Endothelial cell of umbilical vein (primary cell): ENCODE data around the gene TRPT1. TPM values are rescaled to one million over a fixed set of nuclear protein-coding genes. Genes with fewer than 3 reads are reported as not detected.

ENCODE experiments used
- BruUV-seq: library from RNA; stranded (reverse); fragments of 400-500 nt; replicated peaks from 2 replicates; lab custom pipeline; 2021; lab: Mats Ljungman, UMichigan
- CTCF ChIA-PET: fragments of 300-600, 350-600 bp; sonication (Branson Sonifier 250); formaldehyde crosslinking; loops from one replicate; lab custom pipeline; 2021; ENCODE audit warnings: antibody characterized with exemption, inconsistent platforms; lab: Charles Lee
- POLR2A ChIA-PET: fragments of 300-600, 350-600 bp; sonication (Branson Sonifier 250); formaldehyde crosslinking; loops from one replicate; lab custom pipeline; 2021; ENCODE audit warnings: antibody characterized with exemption, inconsistent platforms; lab: Charles Lee
- DNase-seq: peaks from one replicate; pipeline ENCODE4 v3.0.0-alpha.2; 2011; ENCODE audit warnings: low read depth, low spot score
- FAIRE-seq: peaks from 2 replicates; lab custom pipeline; 2011; peaks lifted over from hg19 to GRCh38; lab: Jason Lieb, UNC
- H2AFZ ChIP-seq: 2 replicates; pipeline ENCODE4 v1.6.0; 2012; ENCODE audit warnings: low read depth, low read length, control low read depth, inconsistent platforms
- H3K27ac ChIP-seq: 2 replicates; pipeline ENCODE4 v1.5.1; 2011; ENCODE audit warnings: low read depth, mild to moderate bottlenecking, control low read depth, low read length, moderate library complexity; ENCODE audit not compliant: insufficient read depth
- H3K27me3 ChIP-seq, 2 experiments: 2 replicates each; pipeline versions ENCODE4 v1.6.0 to v1.6.1; 2011; ENCODE audit warnings: low read length in 2 of 2, mixed read lengths in 1 of 2; ENCODE audit not compliant: control insufficient read depth in 2 of 2, insufficient read depth in 2 of 2
- H3K36me3 ChIP-seq, 2 experiments: 2 replicates in 1 of 2; 3 replicates in 1 of 2; pipeline ENCODE4 v1.5.1; 2011; ENCODE audit warnings: low read length in 2 of 2, mild to moderate bottlenecking in 1 of 2, moderate library complexity in 1 of 2; ENCODE audit not compliant: control insufficient read depth in 2 of 2, insufficient read depth in 2 of 2; ENCODE audit errors: extremely low read depth in 1 of 2
- H3K4me1 ChIP-seq: 3 replicates; pipeline ENCODE4 v1.5.1; 2011; ENCODE audit warnings: mild to moderate bottlenecking, low read length; ENCODE audit not compliant: control insufficient read depth, insufficient read depth; ENCODE audit errors: extremely low read depth
- H3K4me2 ChIP-seq: 2 replicates; pipeline ENCODE4 v1.6.1; 2011; ENCODE audit warnings: low read length, control low read depth, mixed read lengths; ENCODE audit not compliant: insufficient read depth
- H3K4me3 ChIP-seq, 3 experiments: fragments of 200-600 bp in 1 of 3; sonication (generic), shearing (Covaris generic) in 1 of 3; replicated peaks in 1 of 3; 2 replicates each; pipeline ENCODE4 v1.5.1; 2011 to 2016; ENCODE audit warnings: control low read depth in 3 of 3, low read length in 3 of 3, mild to moderate bottlenecking in 2 of 3, inconsistent platforms in 1 of 3, low read depth in 1 of 3, moderate library complexity in 1 of 3; ENCODE audit not compliant: insufficient read depth in 1 of 3
- H3K79me2 ChIP-seq: 2 replicates; pipeline ENCODE4 v1.6.0; 2012; ENCODE audit warnings: low read length, inconsistent platforms; ENCODE audit not compliant: control insufficient read depth, insufficient read depth
- H3K9ac ChIP-seq: replicated peaks from 2 replicates; pipeline ENCODE3; 2011; ENCODE audit warnings: low read length, control low read depth; ENCODE audit not compliant: insufficient read depth; ENCODE audit errors: extremely low read depth
- H3K9me1 ChIP-seq: replicated peaks from 3 replicates; pipeline ENCODE4 v1.6.0; 2011; ENCODE audit warnings: mild to moderate bottlenecking, low read length; ENCODE audit not compliant: control insufficient read depth, insufficient read depth; ENCODE audit errors: extremely low read depth
- H3K9me3 ChIP-seq: replicated peaks from 2 replicates; pipeline ENCODE4 v1.5.1; 2012; ENCODE audit warnings: low read length, inconsistent platforms; ENCODE audit not compliant: control insufficient read depth, insufficient read depth
- H4K20me1 ChIP-seq: replicated peaks from 2 replicates; pipeline ENCODE3; 2011; ENCODE audit warnings: mild to moderate bottlenecking, low read length; ENCODE audit not compliant: control insufficient read depth, insufficient read depth; ENCODE audit errors: extremely low read depth
- EZH2 ChIP-seq: IDR thresholded peaks from 2 replicates; pipeline ENCODE4 v1.6.1; 2012; ENCODE audit warnings: borderline replicate concordance, low read depth, mild to moderate bottlenecking, moderate library complexity, low read length, inconsistent platforms; ENCODE audit not compliant: severe bottlenecking
- FOS ChIP-seq: IDR thresholded peaks from 2 replicates; pipeline ENCODE4 v1.6.1; 2011; ENCODE audit warnings: mild to moderate bottlenecking, low read length, moderate library complexity, borderline replicate concordance; ENCODE audit not compliant: insufficient read depth
- GATA2 ChIP-seq: IDR thresholded peaks from 2 replicates; pipeline ENCODE4 v1.7.0; 2011; ENCODE audit warnings: low read depth, mild to moderate bottlenecking, moderate library complexity, mixed read lengths, low read length; ENCODE audit not compliant: insufficient read length, insufficient read depth
- JUN ChIP-seq: IDR thresholded peaks from 2 replicates; pipeline ENCODE4 v1.6.1; 2011; ENCODE audit warnings: borderline replicate concordance, low read depth; ENCODE audit not compliant: insufficient read length, insufficient read depth
- MYC ChIP-seq: IDR thresholded peaks from one replicate; pipeline ENCODE4 v1.6.1; 2011; ENCODE audit warnings: mild to moderate bottlenecking, low read depth, low read length
- POLR2A ChIP-seq: IDR thresholded peaks from 2 replicates; pipeline ENCODE4 v1.6.1; 2012; ENCODE audit warnings: low read depth, mild to moderate bottlenecking, control low read depth, low read length
- POLR2AphosphoS5 ChIP-seq: IDR thresholded peaks from 2 replicates; pipeline ENCODE4 v1.6.1; 2012; ENCODE audit warnings: low read depth, mild to moderate bottlenecking, control low read depth, low read length, moderate library complexity; ENCODE audit not compliant: insufficient read depth
- dilution Hi-C: fragments of 300-500 bp; cut with MboI; formaldehyde crosslinking; loops from one replicate; pipeline ENCODE4 v1.15.0; 2019; ENCODE audit warnings: low sequenced_read_pairs; ENCODE audit not compliant: extremely low pct_ligation_motif_present
- intact Hi-C: fragments of 100-400 bp; cut with micrococcal nuclease; formaldehyde crosslinking; loops from one replicate; pipeline ENCODE4 v1.10.0; 2022
- polyA plus RNA-seq, 4 experiments: library from polyadenylated mRNA; depleted of rRNA in 3 of 4; stranded (reverse) in 3 of 4; unstranded in 1 of 4; fragments of >200 nt; gene quantifications; 2 replicates each; pipeline versions ENCODE4 v1.2.1 to v1.2.3, GENCODE V29; 2011 to 2012; ENCODE audit warnings: missing spikeins in 1 of 4
- total RNA-seq: library from RNA; stranded (reverse); gene quantifications from 2 replicates; pipeline ENCODE4 v1.2.3, GENCODE V29; 2021
- TF ChIP-seq, protein P1 (sequence below): IDR thresholded peaks from 2 replicates; pipeline ENCODE4 v1.6.1; 2011; ENCODE audit not compliant: insufficient read depth, insufficient read length
- TF ChIP-seq, protein P2 (sequence below), 2 donors: IDR thresholded peaks; 1 replicate in 1 of 2; 2 replicates in 1 of 2; pipeline ENCODE4 v1.5.1; 2011; ENCODE audit warnings: low read length in 2 of 2, mild to moderate bottlenecking in 2 of 2, moderate library complexity in 2 of 2, control low read depth in 1 of 2, inconsistent platforms in 1 of 2, low read depth in 1 of 2; ENCODE audit not compliant: insufficient read depth in 1 of 2; ENCODE audit errors: extremely low read depth in 1 of 2

TRPT1 gene
- total and polyA plus RNA-seq, 2 donors (not counting 3 experiments of a cell fraction or from before 2014, with no cell fraction given), result 26.2 to 56.6 TPM

DNA sequence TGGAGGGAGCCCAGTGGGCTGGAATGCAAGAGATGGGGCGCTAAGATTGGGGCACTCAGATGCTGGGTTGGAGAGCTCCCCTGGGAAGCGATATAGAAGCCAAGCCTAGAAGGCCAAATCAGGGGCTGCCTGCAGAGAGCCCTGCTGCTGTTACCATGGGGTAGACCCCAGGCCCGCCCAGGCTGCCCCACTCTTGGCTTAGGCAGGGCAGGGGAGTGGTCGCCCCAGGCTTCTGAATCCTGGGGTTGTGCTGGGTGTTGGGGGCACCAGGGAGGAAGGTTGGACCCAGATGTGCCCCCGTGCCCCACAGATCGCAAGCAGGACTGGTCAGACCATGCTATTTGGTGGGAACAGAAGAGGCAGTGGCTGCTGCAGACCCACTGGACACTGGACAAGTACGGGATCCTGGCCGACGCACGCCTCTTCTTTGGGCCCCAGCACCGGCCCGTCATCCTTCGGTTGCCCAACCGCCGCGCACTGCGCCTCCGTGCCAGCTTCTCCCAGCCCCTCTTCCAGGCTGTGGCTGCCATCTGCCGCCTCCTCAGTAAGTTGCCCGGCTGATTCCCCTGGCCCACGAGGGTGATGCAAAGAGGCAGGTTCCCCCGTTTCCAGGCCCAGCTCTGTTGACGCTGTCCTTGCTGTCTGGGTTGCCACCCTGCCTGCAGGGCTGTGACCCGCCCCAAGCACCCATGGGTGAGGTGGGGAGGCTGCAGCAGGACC lies 15.5 kb downstream of the TRPT1 start:
- Histone ChIP-seq H3K4me1 (peaks cover 34% of the 10 kb centered on the region), H3K4me2 (no peak overlapping the region), H3K9me1 (no peaks in the 10 kb centered on the region), H4K20me1 (no peaks in the 10 kb centered on the region), H3K27me3 (no peaks in the 10 kb centered on the region), H3K9ac (no peak overlapping the region), H3K9me3 (no peaks in the 10 kb centered on the region), H2AFZ (no peak overlapping the region), H3K4me3 (no peak overlapping the region), H3K79me2 (peaks cover 12% of the 10 kb centered on the region), H3K36me3 (peaks cover 0 to 7% of the 10 kb centered on the region in 2 experiments), H3K27ac (no peak overlapping the region)
- ChIA-PET POLR2A (no interaction called here), CTCF (interaction anchor here (11.5 kb wide), 1 partner anchor 93 kb away, joined by 413 read pairs; the partner anchor contains the start of genes CATSPERZ and ESRRA)
- FAIRE-seq (no peak), DNase-seq (no peak)
- intact Hi-C loops (no loop called here), dilution Hi-C loops (no loop called here)
- BruUV-seq, result no TSS peak
- TF ChIP-seq GATA2 (no peak), EZH2 (no peak), POLR2A (no peak), MYC (no peak), JUN (no peak), FOS (no peak), POLR2AphosphoS5 (no peak)
- TF ChIP-seq, protein P1, sequence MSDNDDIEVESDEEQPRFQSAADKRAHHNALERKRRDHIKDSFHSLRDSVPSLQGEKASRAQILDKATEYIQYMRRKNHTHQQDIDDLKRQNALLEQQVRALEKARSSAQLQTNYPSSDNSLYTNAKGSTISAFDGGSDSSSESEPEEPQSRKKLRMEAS, result no peak
- TF ChIP-seq, protein P2, sequence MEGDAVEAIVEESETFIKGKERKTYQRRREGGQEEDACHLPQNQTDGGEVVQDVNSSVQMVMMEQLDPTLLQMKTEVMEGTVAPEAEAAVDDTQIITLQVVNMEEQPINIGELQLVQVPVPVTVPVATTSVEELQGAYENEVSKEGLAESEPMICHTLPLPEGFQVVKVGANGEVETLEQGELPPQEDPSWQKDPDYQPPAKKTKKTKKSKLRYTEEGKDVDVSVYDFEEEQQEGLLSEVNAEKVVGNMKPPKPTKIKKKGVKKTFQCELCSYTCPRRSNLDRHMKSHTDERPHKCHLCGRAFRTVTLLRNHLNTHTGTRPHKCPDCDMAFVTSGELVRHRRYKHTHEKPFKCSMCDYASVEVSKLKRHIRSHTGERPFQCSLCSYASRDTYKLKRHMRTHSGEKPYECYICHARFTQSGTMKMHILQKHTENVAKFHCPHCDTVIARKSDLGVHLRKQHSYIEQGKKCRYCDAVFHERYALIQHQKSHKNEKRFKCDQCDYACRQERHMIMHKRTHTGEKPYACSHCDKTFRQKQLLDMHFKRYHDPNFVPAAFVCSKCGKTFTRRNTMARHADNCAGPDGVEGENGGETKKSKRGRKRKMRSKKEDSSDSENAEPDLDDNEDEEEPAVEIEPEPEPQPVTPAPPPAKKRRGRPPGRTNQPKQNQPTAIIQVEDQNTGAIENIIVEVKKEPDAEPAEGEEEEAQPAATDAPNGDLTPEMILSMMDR (IDR thresholded peaks at IDR 0.05; ENCODE audit: extremely low read depth in 1 of 2, insufficient read depth in 1 of 2, low read depth in 1 of 2, low read length in 2 of 2), result no peak
